SK-N-SH treated with all-trans-retinoic acid at 6 μM for 48 hours (cell line): Measurements from ENCODE around the gene LRRC17.

Experiments used
- ATAC-seq: fragments of 200-7000 bp; cut with Tn5 transposase; 3 replicates; pipeline ENCODE4 v1.9.1; 2020; ENCODE audit warnings: mild to moderate bottlenecking, moderate library complexity
- CSDC2 ChIP-seq: fragments of 250-450 bp; sonication (Bioruptor Pico); IDR thresholded peaks from 2 replicates; pipeline ENCODE4 v1.5.0; 2020; ENCODE audit warnings: mild to moderate bottlenecking, moderate library complexity
- ESRRG ChIP-seq: fragments of 250-450 bp; sonication (Bioruptor Pico); IDR thresholded peaks from 2 replicates; pipeline ENCODE4 v1.6.1; 2021; ENCODE audit warnings: mild to moderate bottlenecking
- GLIS3 ChIP-seq: fragments of 250-450 bp; sonication (Bioruptor Pico); IDR thresholded peaks from 2 replicates; pipeline ENCODE4 v1.5.0; 2020; ENCODE audit warnings: mild to moderate bottlenecking, moderate library complexity
- OSR1 ChIP-seq: fragments of 250-450 bp; sonication (Bioruptor Pico); IDR thresholded peaks from 2 replicates; pipeline ENCODE4 v1.8.0; 2022; ENCODE audit warnings: moderate library complexity, mild to moderate bottlenecking, inconsistent platforms
- RARB ChIP-seq: fragments of 250-450 bp; sonication (Bioruptor Pico); IDR thresholded peaks from 2 replicates; pipeline ENCODE4 v1.8.0; 2021; ENCODE audit warnings: mild to moderate bottlenecking, moderate library complexity
- TCF4 ChIP-seq: fragments of 250-450 bp; sonication (Bioruptor Pico); IDR thresholded peaks from 2 replicates; pipeline ENCODE4 v1.8.0; 2021; ENCODE audit warnings: mild to moderate bottlenecking, moderate library complexity, borderline replicate concordance
- TOX ChIP-seq: fragments of 250-450 bp; sonication (Bioruptor Pico); IDR thresholded peaks from 2 replicates; pipeline ENCODE4 v1.8.0; 2021; ENCODE audit warnings: mild to moderate bottlenecking, moderate library complexity, borderline replicate concordance
- ZC3H10 ChIP-seq: fragments of 250-450 bp; sonication (Bioruptor Pico); IDR thresholded peaks from 2 replicates; pipeline ENCODE4 v1.5.1; 2021; ENCODE audit warnings: mild to moderate bottlenecking, moderate library complexity
- ZFP3 ChIP-seq: fragments of 250-450 bp; sonication (Bioruptor Pico); IDR thresholded peaks from 2 replicates; pipeline ENCODE4 v1.5.0; 2020; ENCODE audit warnings: mild to moderate bottlenecking, moderate library complexity
- ZFP30 ChIP-seq: fragments of 450-650 bp; formaldehyde crosslinking; IDR thresholded peaks from 2 replicates; pipeline ENCODE4 v1.5.0; 2022; ENCODE audit warnings: mild to moderate bottlenecking, moderate library complexity
- ZNF565 ChIP-seq: fragments of 450-650 bp; formaldehyde crosslinking; conservative IDR thresholded peaks from 2 replicates; pipeline ENCODE4 v1.5.0; 2020; ENCODE audit warnings: low read depth, mild to moderate bottlenecking, moderate library complexity
- TF ChIP-seq, protein P1 (sequence below): fragments of 250-450 bp; sonication (Bioruptor Pico); IDR thresholded peaks from 2 replicates; pipeline ENCODE4 v1.8.0; 2021; ENCODE audit warnings: low read depth, mild to moderate bottlenecking, moderate library complexity, borderline replicate concordance
- TF ChIP-seq, protein P2 (sequence below): fragments of 250-450 bp; sonication (Bioruptor Pico); IDR thresholded peaks from 2 replicates; pipeline ENCODE4 v1.5.1; 2020; ENCODE audit warnings: low read depth, mild to moderate bottlenecking, moderate library complexity
- TF ChIP-seq, protein P3 (sequence below): fragments of 250-450 bp; sonication (Bioruptor Pico); IDR thresholded peaks from 2 replicates; pipeline ENCODE4 v1.5.0; 2020; ENCODE audit warnings: mild to moderate bottlenecking, moderate library complexity
- TF ChIP-seq, protein P4 (sequence below): fragments of 250-450 bp; sonication (Bioruptor Pico); IDR thresholded peaks from 2 replicates; pipeline ENCODE4 v1.5.1; 2021; ENCODE audit warnings: mild to moderate bottlenecking, moderate library complexity

LRRC17 gene

GRCh38 chr7:102942181-102942866 is 29.5 kb downstream of the LRRC17 start (continued):
- TF ChIP-seq RARB (no peak), OSR1 (CRISPR knock-in tag) (no peak), ZFP3 (no peak)
- TF ChIP-seq, protein P1, sequence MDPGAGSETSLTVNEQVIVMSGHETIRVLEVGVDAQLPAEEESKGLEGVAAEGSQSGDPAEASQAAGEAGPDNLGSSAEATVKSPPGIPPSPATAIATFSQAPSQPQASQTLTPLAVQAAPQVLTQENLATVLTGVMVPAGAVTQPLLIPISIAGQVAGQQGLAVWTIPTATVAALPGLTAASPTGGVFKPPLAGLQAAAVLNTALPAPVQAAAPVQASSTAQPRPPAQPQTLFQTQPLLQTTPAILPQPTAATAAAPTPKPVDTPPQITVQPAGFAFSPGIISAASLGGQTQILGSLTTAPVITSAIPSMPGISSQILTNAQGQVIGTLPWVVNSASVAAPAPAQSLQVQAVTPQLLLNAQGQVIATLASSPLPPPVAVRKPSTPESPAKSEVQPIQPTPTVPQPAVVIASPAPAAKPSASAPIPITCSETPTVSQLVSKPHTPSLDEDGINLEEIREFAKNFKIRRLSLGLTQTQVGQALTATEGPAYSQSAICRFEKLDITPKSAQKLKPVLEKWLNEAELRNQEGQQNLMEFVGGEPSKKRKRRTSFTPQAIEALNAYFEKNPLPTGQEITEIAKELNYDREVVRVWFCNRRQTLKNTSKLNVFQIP (CRISPR knock-in tag) = no peak
- TF ChIP-seq, all 23 proteins: peak for 0

DNA sequence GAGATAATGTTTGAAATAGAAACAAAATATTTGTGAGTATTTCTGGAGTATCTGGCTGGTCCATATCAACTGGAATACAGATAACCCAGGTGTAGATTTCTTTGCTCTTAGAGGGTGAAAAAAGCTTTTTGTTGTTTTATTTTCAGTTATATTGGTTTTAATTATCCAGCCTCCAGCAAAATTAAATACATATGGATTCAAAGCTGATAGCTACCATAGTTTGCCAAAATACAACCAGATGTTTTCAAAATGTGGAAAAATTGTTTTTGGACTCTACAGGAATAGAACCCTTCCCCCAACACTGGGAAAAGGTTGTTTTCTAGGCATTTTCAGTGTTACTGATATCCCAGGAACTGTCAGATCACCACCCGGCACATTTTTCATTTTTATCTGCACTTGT is 30.1 kb downstream of the LRRC17 start:
- peak; percentile 12; the same call in 2 of the 3 replicates for ATAC-seq
- TF ChIP-seq TCF4 (CRISPR knock-in tag) = peak; percentile 93
- TF ChIP-seq, protein P2, sequence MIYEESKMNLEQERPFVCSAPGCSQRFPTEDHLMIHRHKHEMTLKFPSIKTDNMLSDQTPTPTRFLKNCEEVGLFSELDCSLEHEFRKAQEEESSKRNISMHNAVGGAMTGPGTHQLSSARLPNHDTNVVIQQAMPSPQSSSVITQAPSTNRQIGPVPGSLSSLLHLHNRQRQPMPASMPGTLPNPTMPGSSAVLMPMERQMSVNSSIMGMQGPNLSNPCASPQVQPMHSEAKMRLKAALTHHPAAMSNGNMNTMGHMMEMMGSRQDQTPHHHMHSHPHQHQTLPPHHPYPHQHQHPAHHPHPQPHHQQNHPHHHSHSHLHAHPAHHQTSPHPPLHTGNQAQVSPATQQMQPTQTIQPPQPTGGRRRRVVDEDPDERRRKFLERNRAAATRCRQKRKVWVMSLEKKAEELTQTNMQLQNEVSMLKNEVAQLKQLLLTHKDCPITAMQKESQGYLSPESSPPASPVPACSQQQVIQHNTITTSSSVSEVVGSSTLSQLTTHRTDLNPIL (CRISPR knock-in tag) = no peak
- TF ChIP-seq, protein P3, sequence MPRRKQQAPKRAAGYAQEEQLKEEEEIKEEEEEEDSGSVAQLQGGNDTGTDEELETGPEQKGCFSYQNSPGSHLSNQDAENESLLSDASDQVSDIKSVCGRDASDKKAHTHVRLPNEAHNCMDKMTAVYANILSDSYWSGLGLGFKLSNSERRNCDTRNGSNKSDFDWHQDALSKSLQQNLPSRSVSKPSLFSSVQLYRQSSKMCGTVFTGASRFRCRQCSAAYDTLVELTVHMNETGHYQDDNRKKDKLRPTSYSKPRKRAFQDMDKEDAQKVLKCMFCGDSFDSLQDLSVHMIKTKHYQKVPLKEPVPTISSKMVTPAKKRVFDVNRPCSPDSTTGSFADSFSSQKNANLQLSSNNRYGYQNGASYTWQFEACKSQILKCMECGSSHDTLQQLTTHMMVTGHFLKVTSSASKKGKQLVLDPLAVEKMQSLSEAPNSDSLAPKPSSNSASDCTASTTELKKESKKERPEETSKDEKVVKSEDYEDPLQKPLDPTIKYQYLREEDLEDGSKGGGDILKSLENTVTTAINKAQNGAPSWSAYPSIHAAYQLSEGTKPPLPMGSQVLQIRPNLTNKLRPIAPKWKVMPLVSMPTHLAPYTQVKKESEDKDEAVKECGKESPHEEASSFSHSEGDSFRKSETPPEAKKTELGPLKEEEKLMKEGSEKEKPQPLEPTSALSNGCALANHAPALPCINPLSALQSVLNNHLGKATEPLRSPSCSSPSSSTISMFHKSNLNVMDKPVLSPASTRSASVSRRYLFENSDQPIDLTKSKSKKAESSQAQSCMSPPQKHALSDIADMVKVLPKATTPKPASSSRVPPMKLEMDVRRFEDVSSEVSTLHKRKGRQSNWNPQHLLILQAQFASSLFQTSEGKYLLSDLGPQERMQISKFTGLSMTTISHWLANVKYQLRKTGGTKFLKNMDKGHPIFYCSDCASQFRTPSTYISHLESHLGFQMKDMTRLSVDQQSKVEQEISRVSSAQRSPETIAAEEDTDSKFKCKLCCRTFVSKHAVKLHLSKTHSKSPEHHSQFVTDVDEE (CRISPR knock-in tag) = peak; percentile 58; the same call in 1 of the 2 replicates

DNA sequence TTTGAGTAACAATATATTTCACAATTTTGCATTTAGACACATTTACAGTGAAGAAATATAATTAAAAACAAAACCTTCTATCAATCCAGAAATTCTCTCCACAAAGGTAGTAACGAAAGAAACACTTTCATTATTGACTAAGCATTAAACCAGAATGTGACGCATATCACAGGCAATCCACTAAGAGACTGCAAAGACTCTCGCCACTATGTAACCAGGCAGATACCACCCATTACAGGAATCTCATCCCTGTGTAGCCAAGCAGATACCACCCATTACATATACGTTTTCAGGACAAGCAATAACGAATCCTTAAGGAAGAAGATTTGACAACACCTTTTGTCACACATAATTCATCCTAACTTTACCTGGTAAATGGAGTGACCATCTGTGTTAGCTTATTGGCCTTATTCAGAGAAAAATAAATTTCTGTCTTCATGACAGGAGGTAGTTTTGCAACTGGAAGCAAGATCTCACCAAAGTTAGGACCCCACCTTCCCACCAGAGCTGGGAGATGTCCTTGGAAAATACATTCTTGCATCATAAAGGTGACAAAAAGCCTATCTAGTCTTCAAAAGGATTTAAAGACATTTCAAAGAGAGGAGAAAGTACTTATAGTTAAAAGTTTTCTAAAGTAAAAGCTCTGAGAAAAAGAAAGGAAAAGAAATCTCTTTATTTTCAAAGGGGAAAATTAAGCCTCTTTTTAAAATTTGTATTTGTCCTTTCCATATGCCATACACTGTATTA is 30.8 kb downstream of the LRRC17 start:
- TF ChIP-seq ESRRG (CRISPR knock-in tag) = no peak
- TF ChIP-seq GLIS3 (CRISPR knock-in tag) = no peak
- TF ChIP-seq, protein P3 (CRISPR knock-in tag) = no peak
- no peak for TF ChIP-seq CSDC2
- TF ChIP-seq, protein P2 (CRISPR knock-in tag) = no peak
- TF ChIP-seq, protein P4, sequence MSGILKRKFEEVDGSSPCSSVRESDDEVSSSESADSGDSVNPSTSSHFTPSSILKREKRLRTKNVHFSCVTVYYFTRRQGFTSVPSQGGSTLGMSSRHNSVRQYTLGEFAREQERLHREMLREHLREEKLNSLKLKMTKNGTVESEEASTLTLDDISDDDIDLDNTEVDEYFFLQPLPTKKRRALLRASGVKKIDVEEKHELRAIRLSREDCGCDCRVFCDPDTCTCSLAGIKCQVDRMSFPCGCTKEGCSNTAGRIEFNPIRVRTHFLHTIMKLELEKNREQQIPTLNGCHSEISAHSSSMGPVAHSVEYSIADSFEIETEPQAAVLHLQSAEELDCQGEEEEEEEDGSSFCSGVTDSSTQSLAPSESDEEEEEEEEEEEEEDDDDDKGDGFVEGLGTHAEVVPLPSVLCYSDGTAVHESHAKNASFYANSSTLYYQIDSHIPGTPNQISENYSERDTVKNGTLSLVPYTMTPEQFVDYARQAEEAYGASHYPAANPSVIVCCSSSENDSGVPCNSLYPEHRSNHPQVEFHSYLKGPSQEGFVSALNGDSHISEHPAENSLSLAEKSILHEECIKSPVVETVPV (CRISPR knock-in tag) = no peak
- TF ChIP-seq ZNF565 (CRISPR knock-in tag) = no peak
- TF ChIP-seq ZC3H10 (CRISPR knock-in tag) = no peak
- TF ChIP-seq ZFP30 (CRISPR knock-in tag) = no peak
- TF ChIP-seq TOX (CRISPR knock-in tag) = no peak
- ATAC-seq = no peak
